Body of pancreas (tissue), 4 donors: ENCODE data around the gene SYMPK.

Source experiments
- CTCF ChIP-seq, 7 experiments: fragments of 450-650 bp in 4 of 7; fragments of 200-600 bp in 3 of 7; sonication (generic) in 3 of 7; IDR thresholded peaks; one replicate each; pipeline ENCODE4 v1.5.1; 2016 to 2019; ENCODE audit warnings: antibody characterized with exemption in 7 of 7
- POLR2A ChIP-seq, 3 donors: fragments of 450-650 bp; IDR thresholded peaks; one replicate each; pipeline ENCODE4 v1.6.1; 2016; ENCODE audit warnings: antibody characterized with exemption in 3 of 3, mild to moderate bottlenecking in 2 of 3

GRCh38 chr19:45822716-45823115, 40.2 kb downstream of the SYMPK start:
- TF ChIP-seq CTCF (IDR thresholded peaks at IDR 0.05) (no peak), POLR2A (IDR thresholded peaks at IDR 0.05) (no peak)
